A549 (cell line): ENCODE results near the gene KIF14. TPM values are rescaled to one million over a fixed set of nuclear protein-coding genes. Genes with fewer than 3 reads are reported as not detected.

ENCODE experiments used
- ATAC-seq, 2 experiments: fragments of 200-7000 bp in 1 of 2; fragments of >200 bp in 1 of 2; cut with Nextera tagmentation in 1 of 2; cut with Tn5 transposase in 1 of 2; 3 replicates each; pipeline versions ENCODE4 v1.8.0 to v1.9.1; 2018 to 2020; ENCODE audit warnings: mild to moderate bottlenecking in 1 of 2, moderate library complexity in 1 of 2
- CTCF ChIA-PET: fragments of 300-600 bp; sonication (Branson Sonifier 250); formaldehyde crosslinking; extraction: SDS; loops from one replicate; lab custom pipeline; 2021; ENCODE audit warnings: antibody characterized with exemption, inconsistent platforms; lab: Yijun Ruan, JAX
- POLR2A ChIA-PET: fragments of 350-600 bp; formaldehyde crosslinking; extraction: SDS; loops from one replicate; lab custom pipeline; 2021; ENCODE audit warnings: antibody characterized with exemption, inconsistent platforms; lab: Yijun Ruan, JAX
- DNase-seq, 2 experiments: peaks; one replicate each; pipeline versions ENCODE4 v3.0.0 to v3.0.0-alpha.2; 2011 to 2016; ENCODE audit warnings: low read depth in 1 of 2, low spot score in 1 of 2
- FAIRE-seq: peaks from 2 replicates; lab custom pipeline; 2011; peaks lifted over from hg19 to GRCh38; lab: Jason Lieb, UNC
- H3K27ac ChIP-seq, 2 experiments: fragments of >200 bp; sonication (Bioruptor Twin); formaldehyde crosslinking; 3 replicates each; pipeline ENCODE4 v1.5.1; 2016 to 2017
- H3K4me1 ChIP-seq: fragments of >200 bp; sonication (Bioruptor Twin); formaldehyde crosslinking; 3 replicates; pipeline ENCODE4 v1.6.1; 2016
- H3K4me2 ChIP-seq: fragments of >200 bp; sonication (Bioruptor Twin); formaldehyde crosslinking; 3 replicates; pipeline ENCODE4 v1.6.1; 2016
- H3K4me3 ChIP-seq: fragments of >200 bp; sonication (Bioruptor Twin); formaldehyde crosslinking; 3 replicates; pipeline ENCODE4 v1.5.1; 2016
- H3K9me3 ChIP-seq: fragments of >200 bp; sonication (Bioruptor Twin); formaldehyde crosslinking; 3 replicates; pipeline ENCODE4 v1.6.1; 2016
- CHD2 ChIP-seq: fragments of 150-350 bp; IDR thresholded peaks from 2 replicates; pipeline ENCODE4 v1.6.1; 2014; ENCODE audit warnings: low read length; ENCODE audit not compliant: partially characterized antibody
- EHF ChIP-seq: fragments of 250-450 bp; sonication (Bioruptor Pico); IDR thresholded peaks from 2 replicates; pipeline ENCODE4 v1.5.0; 2020; ENCODE audit warnings: mild to moderate bottlenecking
- FOSB ChIP-seq: fragments of 250-450 bp; sonication (Bioruptor Pico); IDR thresholded peaks from 2 replicates; pipeline ENCODE4 v1.5.0; 2020; ENCODE audit warnings: mild to moderate bottlenecking, moderate library complexity
- FOSL2 ChIP-seq, 2 experiments: fragments of 450-650 bp in 1 of 2; fragments of >200 bp in 1 of 2; sonication (Bioruptor Twin) in 1 of 2; formaldehyde crosslinking; IDR thresholded peaks; 2 replicates each; pipeline versions ENCODE4 v1.5.0 to v1.6.1; 2016 to 2020; ENCODE audit warnings: mild to moderate bottlenecking in 1 of 2, moderate library complexity in 1 of 2
- HEYL ChIP-seq: fragments of 250-450 bp; sonication (Bioruptor Pico); IDR thresholded peaks from 2 replicates; pipeline ENCODE4 v1.8.0; 2021; ENCODE audit warnings: mild to moderate bottlenecking, moderate library complexity
- JUN ChIP-seq, 2 experiments: fragments of >200 bp; sonication (Bioruptor Twin); formaldehyde crosslinking; IDR thresholded peaks; 2 replicates in 1 of 2; 3 replicates in 1 of 2; pipeline ENCODE4 v1.6.1; 2016 to 2017
- KDM1A ChIP-seq: fragments of 200-600 bp; sonication (generic); IDR thresholded peaks from 2 replicates; pipeline ENCODE4 v1.6.1; 2016; ENCODE audit warnings: low read depth, mild to moderate bottlenecking
- MYC ChIP-seq: IDR thresholded peaks from 2 replicates; pipeline ENCODE4 v1.6.1; 2012; ENCODE audit warnings: mild to moderate bottlenecking, inconsistent platforms, low read length, improper control_type of control experiment, borderline replicate concordance
- PHF8 ChIP-seq: fragments of 200-600 bp; sonication (generic); IDR thresholded peaks from 2 replicates; pipeline ENCODE4 v1.6.1; 2016; ENCODE audit warnings: low read depth, mild to moderate bottlenecking, antibody characterized with exemption, moderate library complexity, borderline replicate concordance
- POLR2A ChIP-seq: IDR thresholded peaks from 2 replicates; pipeline ENCODE4 v1.6.1; 2012; ENCODE audit warnings: mild to moderate bottlenecking, low read length
- POLR2AphosphoS2 ChIP-seq: conservative IDR thresholded peaks from 2 replicates; pipeline ENCODE4 v1.6.1; 2012; ENCODE audit warnings: low read length, improper control_type of control experiment, inconsistent platforms
- RAD21 ChIP-seq, 2 experiments: fragments of >200 bp in 1 of 2; sonication (Bioruptor Twin) in 1 of 2; formaldehyde crosslinking in 1 of 2; IDR thresholded peaks in 1 of 2; conservative IDR thresholded peaks in 1 of 2; 2 replicates in 1 of 2; 3 replicates in 1 of 2; pipeline ENCODE4 v1.6.1; 2012 to 2018; ENCODE audit warnings: inconsistent platforms in 1 of 2
- RFX5 ChIP-seq: fragments of 450-650 bp; IDR thresholded peaks from 2 replicates; pipeline ENCODE4 v1.7.1; 2014; ENCODE audit warnings: antibody characterized with exemption, mild to moderate bottlenecking, moderate library complexity
- RNF2 ChIP-seq: fragments of 200-600 bp; sonication (generic); IDR thresholded peaks from 2 replicates; pipeline ENCODE4 v1.6.1; 2016; ENCODE audit warnings: low read depth, mild to moderate bottlenecking, antibody characterized with exemption, moderate library complexity, borderline replicate concordance
- SREBF2 ChIP-seq: fragments of 450-650 bp; IDR thresholded peaks from 2 replicates; pipeline ENCODE4 v1.6.1; 2014; ENCODE audit warnings: mild to moderate bottlenecking, moderate library complexity
- TP53 ChIP-seq: fragments of 250-450 bp; sonication (Bioruptor Pico); IDR thresholded peaks from 2 replicates; pipeline ENCODE4 v1.5.0; 2021; ENCODE audit warnings: mild to moderate bottlenecking, moderate library complexity
- WGBS: methylation state at CpG from one replicate; pipeline ENCODE4 v1.1.6; 2017; ENCODE audit errors: missing lambda C conversion rate; 5-methylcytosine and 5-hydroxymethylcytosine counted together
- polyA plus RNA-seq, 4 experiments: library from polyadenylated mRNA; depleted of rRNA in 3 of 4; stranded (reverse); fragments of >200 nt; fragmentation: RNase III in 1 of 4; extraction: RNeasy Plus Mini Kit Qiagen cat#74134 plus additional on column Dnase treatment in 1 of 4; gene quantifications; 2 replicates in 3 of 4; 3 replicates in 1 of 4; pipeline ENCODE4 v1.2.3, GENCODE V29; 2011 to 2017
- TF ChIP-seq, protein P1 (sequence below): fragments of >200 bp; sonication (Bioruptor Twin); formaldehyde crosslinking; IDR thresholded peaks from 2 replicates; pipeline ENCODE4 v1.6.1; 2016
- TF ChIP-seq, protein P2 (sequence below): fragments of 250-450 bp; sonication (Bioruptor Pico); IDR thresholded peaks from 2 replicates; pipeline ENCODE4 v1.5.0; 2021; ENCODE audit warnings: mild to moderate bottlenecking, moderate library complexity, borderline replicate concordance
- TF ChIP-seq, protein P3 (sequence below): fragments of >200 bp; sonication (Bioruptor Twin); formaldehyde crosslinking; IDR thresholded peaks from 3 replicates; pipeline ENCODE4 v1.5.1; 2016

Gene KIF14
- polyA plus RNA-seq, 2 of the 4 experiments (the other 2 are of a cell fraction): 13.0 to 20.4 TPM

DNA sequence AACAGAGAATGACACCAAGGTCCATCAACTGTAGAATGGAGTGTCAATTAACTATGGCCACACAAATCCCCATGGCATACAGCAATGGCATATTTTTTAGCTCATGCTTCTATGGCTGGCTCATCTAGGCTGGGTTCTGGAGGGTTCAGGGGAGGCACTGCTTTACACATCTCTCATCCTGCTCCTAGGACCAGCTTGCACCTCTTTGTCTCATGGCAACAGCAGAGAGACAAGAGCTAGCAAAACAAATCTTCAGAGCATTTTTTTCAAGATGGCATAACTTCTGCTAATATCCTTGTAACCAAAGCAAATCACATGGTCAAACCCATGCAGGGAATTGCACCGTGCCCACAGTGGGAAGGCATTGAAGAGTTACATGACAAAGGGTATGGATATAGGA is 82.4 kb downstream of the KIF14 start:
- ATAC-seq (no peak), FAIRE-seq (no peak), DNase-seq (no peak)
- ChIA-PET CTCF (interaction anchor here (0.7 kb wide), 1 partner anchor 261 kb away, joined by 4 read pairs; no protein-coding TSS in a partner anchor), POLR2A (no interaction called here)
- no peaks in the 10 kb centered on the region for H3K4me1 ChIP-seq
- TF ChIP-seq, protein P1, sequence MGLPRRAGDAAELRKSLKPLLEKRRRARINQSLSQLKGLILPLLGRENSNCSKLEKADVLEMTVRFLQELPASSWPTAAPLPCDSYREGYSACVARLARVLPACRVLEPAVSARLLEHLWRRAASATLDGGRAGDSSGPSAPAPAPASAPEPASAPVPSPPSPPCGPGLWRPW: no peak
- TF ChIP-seq, protein P2, sequence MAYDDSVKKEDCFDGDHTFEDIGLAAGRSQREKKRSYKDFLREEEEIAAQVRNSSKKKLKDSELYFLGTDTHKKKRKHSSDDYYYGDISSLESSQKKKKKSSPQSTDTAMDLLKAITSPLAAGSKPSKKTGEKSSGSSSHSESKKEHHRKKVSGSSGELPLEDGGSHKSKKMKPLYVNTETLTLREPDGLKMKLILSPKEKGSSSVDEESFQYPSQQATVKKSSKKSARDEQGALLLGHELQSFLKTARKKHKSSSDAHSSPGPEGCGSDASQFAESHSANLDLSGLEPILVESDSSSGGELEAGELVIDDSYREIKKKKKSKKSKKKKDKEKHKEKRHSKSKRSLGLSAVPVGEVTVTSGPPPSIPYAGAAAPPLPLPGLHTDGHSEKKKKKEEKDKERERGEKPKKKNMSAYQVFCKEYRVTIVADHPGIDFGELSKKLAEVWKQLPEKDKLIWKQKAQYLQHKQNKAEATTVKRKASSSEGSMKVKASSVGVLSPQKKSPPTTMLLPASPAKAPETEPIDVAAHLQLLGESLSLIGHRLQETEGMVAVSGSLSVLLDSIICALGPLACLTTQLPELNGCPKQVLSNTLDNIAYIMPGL (CRISPR knock-in tag): no peak
- TF ChIP-seq MYC (no peak), TP53 (CRISPR knock-in tag) (no peak), FOSL2 (IDR thresholded peaks at IDR 0.05) (no peak), FOSL2 (CRISPR knock-in tag; IDR thresholded peaks at IDR 0.05) (no peak), PHF8 (no peak), CHD2 (no peak), POLR2AphosphoS2 (no peak), FOSB (CRISPR knock-in tag) (no peak), JUN (IDR thresholded peaks at IDR 0.05) (no peak), SREBF2 (no peak), EHF (CRISPR knock-in tag) (no peak)
- 90% methylated on average over 1 of the region's 1 CpG for WGBS
- no peak overlapping the region for H3K4me3 ChIP-seq
- no peak overlapping the region for H3K4me2 ChIP-seq
- H3K27ac ChIP-seq: no peak overlapping the region
- no peaks in the 10 kb centered on the region for H3K9me3 ChIP-seq

DNA sequence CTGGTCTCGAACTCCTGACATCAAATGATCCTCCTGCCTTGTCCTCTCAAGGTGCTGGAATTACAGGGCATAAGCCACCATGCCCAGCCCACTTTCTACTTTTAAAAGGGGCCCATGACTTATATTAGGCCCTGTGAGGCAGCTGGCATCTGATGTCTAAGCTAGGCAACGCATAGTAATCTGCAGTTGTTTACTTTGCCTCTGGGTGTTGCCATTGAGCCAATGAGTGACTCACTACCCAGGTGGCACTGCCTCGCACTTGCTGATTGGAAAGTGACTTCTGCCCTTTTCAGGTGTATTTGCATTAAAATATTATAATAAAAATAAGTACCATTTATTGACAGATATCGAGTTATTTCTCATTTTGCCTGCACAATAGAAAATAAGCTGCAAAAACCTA is 84.9 kb downstream of the KIF14 start:
- Histone ChIP-seq H3K4me1 (no peaks in the 10 kb centered on the region), H3K4me3 (no peak overlapping the region), H3K9me3 (no peaks in the 10 kb centered on the region), H3K27ac (no peak overlapping the region), H3K4me2 (no peak overlapping the region)
- FAIRE-seq (no peak), ATAC-seq (peak; percentile 83 to 92; a peak in 5 of 6 replicates), DNase-seq (peak; percentile 64 to 82)
- TF ChIP-seq RAD21 (conservative IDR thresholded peaks at IDR 0.05 in 1 of 2, IDR thresholded peaks at IDR 0.05 in 1 of 2): peak; percentile 36 to 56; a peak in 4 of 5 replicates
- TF ChIP-seq RFX5: peak; percentile 90
- no peak for TF ChIP-seq FOSL2 (IDR thresholded peaks at IDR 0.05)
- peak; percentile 79 for TF ChIP-seq FOSL2 (CRISPR knock-in tag; IDR thresholded peaks at IDR 0.05)
- TF ChIP-seq POLR2A: no peak
- TF ChIP-seq, protein P3, sequence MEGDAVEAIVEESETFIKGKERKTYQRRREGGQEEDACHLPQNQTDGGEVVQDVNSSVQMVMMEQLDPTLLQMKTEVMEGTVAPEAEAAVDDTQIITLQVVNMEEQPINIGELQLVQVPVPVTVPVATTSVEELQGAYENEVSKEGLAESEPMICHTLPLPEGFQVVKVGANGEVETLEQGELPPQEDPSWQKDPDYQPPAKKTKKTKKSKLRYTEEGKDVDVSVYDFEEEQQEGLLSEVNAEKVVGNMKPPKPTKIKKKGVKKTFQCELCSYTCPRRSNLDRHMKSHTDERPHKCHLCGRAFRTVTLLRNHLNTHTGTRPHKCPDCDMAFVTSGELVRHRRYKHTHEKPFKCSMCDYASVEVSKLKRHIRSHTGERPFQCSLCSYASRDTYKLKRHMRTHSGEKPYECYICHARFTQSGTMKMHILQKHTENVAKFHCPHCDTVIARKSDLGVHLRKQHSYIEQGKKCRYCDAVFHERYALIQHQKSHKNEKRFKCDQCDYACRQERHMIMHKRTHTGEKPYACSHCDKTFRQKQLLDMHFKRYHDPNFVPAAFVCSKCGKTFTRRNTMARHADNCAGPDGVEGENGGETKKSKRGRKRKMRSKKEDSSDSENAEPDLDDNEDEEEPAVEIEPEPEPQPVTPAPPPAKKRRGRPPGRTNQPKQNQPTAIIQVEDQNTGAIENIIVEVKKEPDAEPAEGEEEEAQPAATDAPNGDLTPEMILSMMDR: peak; percentile 18; the same call in 1 of the 3 replicates
- WGBS: 27% methylated on average over 4 of the region's 4 CpGs
- ChIA-PET CTCF (interaction anchor here (0.5 to 3.4 kb wide), 12 partner anchors 9 to 1783 kb away, joined by 3 to 11 read pairs (median 4); no protein-coding TSS in a partner anchor), POLR2A (interaction anchor here (0.6 to 0.7 kb wide), 2 partner anchors 702 to 731 kb away, joined by 3 to 7 read pairs; no protein-coding TSS in a partner anchor)

DNA sequence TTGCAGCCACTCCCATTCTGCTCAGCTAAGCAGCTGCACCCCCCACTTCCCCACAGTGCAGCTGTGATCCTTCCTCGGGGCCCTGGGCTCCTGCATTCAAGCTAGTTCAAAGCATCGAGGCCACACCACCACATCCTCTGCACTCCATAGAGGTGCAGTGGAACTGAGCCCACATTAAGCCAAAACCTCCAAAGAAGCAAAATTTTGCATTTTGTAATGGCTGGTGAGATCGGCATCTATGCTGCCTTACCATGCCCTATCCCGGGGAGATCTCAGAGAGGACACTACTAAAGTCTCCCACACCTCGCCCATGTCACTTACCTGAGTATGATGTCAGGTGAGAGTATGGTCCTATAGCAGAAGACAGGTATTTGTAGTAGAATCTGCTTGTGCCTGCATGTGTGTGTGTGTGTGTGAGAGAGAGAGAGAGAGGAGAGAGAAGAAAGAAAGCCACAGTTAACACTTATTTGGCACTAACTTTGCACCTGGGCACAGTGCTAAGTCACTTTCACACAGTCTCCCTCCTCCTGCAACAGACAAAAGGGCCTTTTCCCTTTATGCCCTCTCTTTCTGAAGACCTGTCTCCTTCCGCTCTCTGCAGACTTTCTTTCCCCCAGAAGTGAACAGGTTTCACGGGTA is 89.8 kb downstream of the KIF14 start:
- peak in 1 of 2 experiments; percentile 26; a peak in 1 of 6 replicates for ATAC-seq

More for the DNA sequence above, 89.8 kb downstream of the KIF14 start:
- POLR2A ChIA-PET: no interaction called here
- no peak overlapping the region for H3K4me2 ChIP-seq
- H3K4me3 ChIP-seq: no peak overlapping the region
- H3K4me1 ChIP-seq: no peaks in the 10 kb centered on the region
- H3K9me3 ChIP-seq: no peaks in the 10 kb centered on the region
- WGBS: 54% methylated on average over 7 of the region's 7 CpGs
- FAIRE-seq: no peak
- DNase-seq: no peak
- TF ChIP-seq HEYL (CRISPR knock-in tag) (no peak), KDM1A (no peak), RNF2 (no peak), TP53 (CRISPR knock-in tag) (no peak)
- CTCF ChIA-PET: interaction anchor here (1.0 kb wide), 1 partner anchor 588 kb away, joined by 3 read pairs; no protein-coding TSS in a partner anchor
- H3K27ac ChIP-seq: no peak overlapping the region
